ENCODE results near the gene CBFB.
A peak's percentile ranks its signal among the peaks of the same experiment; 100 is the strongest.
"Not testable (repeated sequence)": the region's sequence is repeated elsewhere in the genome, so short reads cannot be mapped to it uniquely, and the experiment has no call there.

Gene CBFB

DNA sequence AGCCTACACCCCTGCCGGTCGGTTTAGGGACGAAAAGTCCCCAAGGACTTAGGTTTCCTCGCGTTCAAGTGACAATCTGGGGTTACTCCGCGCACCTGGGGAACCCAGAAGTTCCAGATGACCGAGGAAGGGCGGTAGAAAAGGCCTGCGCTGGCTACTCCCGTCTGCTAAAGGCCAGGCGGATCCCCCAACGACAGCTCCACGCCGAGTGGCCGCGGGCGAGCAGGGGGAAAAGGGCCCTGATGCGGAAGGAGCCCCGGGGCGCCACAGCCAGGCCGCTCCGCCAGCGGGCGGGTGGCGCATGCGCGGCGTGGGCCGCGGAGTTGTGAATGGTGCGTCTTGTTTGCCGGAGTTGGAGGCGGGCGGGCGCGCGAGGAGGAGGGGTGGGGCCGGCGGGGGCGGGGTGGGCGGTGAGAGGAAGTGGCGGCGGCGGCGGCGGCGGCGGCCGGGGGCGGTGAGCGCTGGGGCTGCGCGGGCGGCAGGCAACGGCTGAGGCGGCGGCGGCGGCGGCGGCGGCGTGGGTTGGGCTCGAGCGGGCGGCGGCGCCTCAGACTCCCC lies at the start of gene CBFB:
Gene CBFB (plus strand): TSS at position 454 of the 558 bp plus-strand sequence. CDS start 259 bp downstream, outside the sequence.
- in situ Hi-C loops (cut with MboI; ENCODE audit: low sequenced_read_pairs) = no loop called here
- H3K36me3 ChIP-seq (replicated peaks) = peaks cover 17% of the 10 kb centered on the region
- DNase-seq (ENCODE audit: low spot score in 2 of 2) = peak; percentile 85 to 95
- peak within 1 kb of the TSS; percentile 68 for H3K4me3 ChIP-seq
- H3K4me1 ChIP-seq = peaks cover 8% of the 10 kb centered on the region
- no peaks in the 10 kb centered on the region for H3K27me3 ChIP-seq (ENCODE audit: low read depth)
- no peaks in the 10 kb centered on the region; the same call in 1 of the 2 replicates for H3K9me3 ChIP-seq

DNA sequence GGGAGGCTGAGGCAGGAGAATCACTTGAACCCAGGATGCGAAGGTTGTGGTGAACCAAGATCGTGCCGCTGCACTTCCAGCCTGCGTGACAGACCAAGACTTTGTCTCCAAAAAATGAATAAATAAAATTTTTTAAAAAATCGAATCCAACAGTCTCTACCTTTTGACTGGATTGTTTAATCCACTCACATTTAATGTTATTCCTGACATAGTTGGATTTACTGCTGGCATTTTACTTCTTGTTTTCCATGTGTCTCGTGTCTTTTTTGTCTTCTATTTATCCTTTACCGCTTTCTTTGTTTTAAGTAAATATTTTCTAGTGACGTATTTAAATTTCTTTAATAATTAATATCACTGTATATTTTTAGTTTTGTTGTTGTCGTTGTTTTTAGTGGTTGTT lies 45.9 kb upstream of the CBFB start:
- no peaks in the 10 kb centered on the region for H3K27me3 ChIP-seq (ENCODE audit: low read depth)
- H3K4me3 ChIP-seq = no peak overlapping the region
- DNase-seq (ENCODE audit: low spot score in 2 of 2) = peak in 1 of 2 experiments; percentile 1
- H3K4me1 ChIP-seq = no peaks in the 10 kb centered on the region
- in situ Hi-C loops (cut with MboI; ENCODE audit: low sequenced_read_pairs) = no loop called here
- no peaks in the 10 kb centered on the region for H3K9me3 ChIP-seq
- H3K36me3 ChIP-seq (replicated peaks) = no peaks in the 10 kb centered on the region

DNA sequence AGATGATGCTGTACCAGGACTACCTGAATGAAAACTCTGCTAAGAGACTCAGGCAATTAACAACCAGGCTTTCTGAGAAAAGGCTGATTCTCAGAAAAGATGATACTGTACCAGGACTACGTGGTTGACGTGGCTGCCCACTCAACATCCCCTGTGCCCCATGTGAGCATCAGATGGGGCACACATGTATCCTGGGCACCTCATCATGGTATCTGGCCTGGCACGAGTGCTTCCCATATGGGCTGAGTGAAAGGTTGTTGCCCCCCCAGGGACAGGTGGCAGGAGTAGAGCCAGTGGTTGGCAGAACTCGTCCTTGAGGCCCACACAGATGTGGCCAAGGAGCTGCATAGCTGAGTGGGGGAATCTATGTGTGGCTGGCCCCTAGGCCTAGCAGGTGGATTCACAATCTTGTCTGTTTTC lies 44.0 kb upstream of the CBFB start:
- Histone ChIP-seq H3K4me3 (no peak overlapping the region), H3K9me3 (no peaks in the 10 kb centered on the region), H3K36me3 (replicated peaks) (no peaks in the 10 kb centered on the region), H3K27me3 (ENCODE audit: low read depth) (no peaks in the 10 kb centered on the region), H3K4me1 (no peaks in the 10 kb centered on the region)
- in situ Hi-C loops (cut with MboI; ENCODE audit: low sequenced_read_pairs) = no loop called here
- DNase-seq (ENCODE audit: low spot score in 2 of 2) = no peak

DNA sequence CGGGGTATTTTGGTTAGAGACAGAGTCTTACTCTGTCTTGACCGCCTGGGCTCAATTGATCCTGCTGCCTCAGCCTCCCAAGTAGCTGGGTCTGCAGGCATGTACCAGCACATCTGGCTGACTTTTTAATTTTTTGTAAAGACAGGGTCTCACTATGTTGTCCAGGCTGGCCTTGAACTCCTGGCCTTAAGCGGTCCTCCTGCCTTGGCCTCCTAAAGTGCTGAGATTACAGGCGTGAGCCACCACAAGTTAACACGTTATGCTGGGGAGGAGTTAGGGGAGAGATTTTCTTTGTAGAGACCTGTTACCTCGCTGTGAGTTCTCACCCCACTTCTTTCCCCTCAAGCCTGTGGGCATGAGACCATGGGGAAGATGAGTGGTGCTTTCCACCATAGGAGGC lies 42.4 kb upstream of the CBFB start:
- Histone ChIP-seq H3K4me1 (no peaks in the 10 kb centered on the region), H3K9me3 (no peaks in the 10 kb centered on the region), H3K4me3 (no peak overlapping the region), H3K27me3 (ENCODE audit: low read depth) (no peaks in the 10 kb centered on the region), H3K36me3 (replicated peaks) (no peaks in the 10 kb centered on the region)
- no peak for DNase-seq (ENCODE audit: low spot score in 2 of 2)
- in situ Hi-C loops (cut with MboI; ENCODE audit: low sequenced_read_pairs) = no loop called here

DNA sequence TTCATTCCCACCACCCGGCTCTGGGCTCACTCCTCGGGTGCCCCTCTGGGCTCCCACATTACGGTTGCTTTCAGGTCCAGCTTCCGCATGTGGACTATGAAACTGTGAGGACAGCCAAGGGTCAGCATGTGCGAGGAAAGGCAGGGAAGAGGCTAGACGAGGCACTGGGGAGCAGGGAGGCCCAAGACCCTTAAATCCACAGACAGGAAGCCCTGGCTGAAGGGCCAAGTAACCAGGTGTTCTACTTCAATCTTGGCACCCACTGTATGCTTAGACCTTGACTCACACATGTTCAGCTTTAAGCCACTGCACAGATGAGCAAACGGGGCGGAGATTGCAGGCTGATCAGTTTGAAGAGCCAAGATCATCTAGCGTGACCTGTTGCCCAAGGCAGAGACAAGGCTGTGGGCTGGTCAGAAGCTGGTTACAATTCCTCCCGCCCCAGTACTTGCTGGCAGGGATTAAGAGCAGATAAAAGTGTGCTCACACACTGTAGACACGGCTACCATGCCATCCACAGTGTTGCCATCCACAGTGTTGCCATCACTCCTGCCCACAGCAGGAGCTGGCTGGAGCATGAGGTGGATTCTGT lies 40.7 kb upstream of the CBFB start, which contains the start of gene CES4A:
Gene CES4A (plus strand): TSS at position 393 of the 592 bp plus-strand sequence. CDS start 184 bp downstream, at position 577.
- no peaks in the 10 kb centered on the region for H3K36me3 ChIP-seq (replicated peaks)
- no peak for DNase-seq (ENCODE audit: low spot score in 2 of 2)
- in situ Hi-C loops (cut with MboI; ENCODE audit: low sequenced_read_pairs) = no loop called here
- no peaks in the 10 kb centered on the region for H3K9me3 ChIP-seq
- no peaks in the 10 kb centered on the region for H3K4me1 ChIP-seq
- H3K27me3 ChIP-seq (ENCODE audit: low read depth) = no peaks in the 10 kb centered on the region
- no peak within 1 kb of the TSS for H3K4me3 ChIP-seq

DNA sequence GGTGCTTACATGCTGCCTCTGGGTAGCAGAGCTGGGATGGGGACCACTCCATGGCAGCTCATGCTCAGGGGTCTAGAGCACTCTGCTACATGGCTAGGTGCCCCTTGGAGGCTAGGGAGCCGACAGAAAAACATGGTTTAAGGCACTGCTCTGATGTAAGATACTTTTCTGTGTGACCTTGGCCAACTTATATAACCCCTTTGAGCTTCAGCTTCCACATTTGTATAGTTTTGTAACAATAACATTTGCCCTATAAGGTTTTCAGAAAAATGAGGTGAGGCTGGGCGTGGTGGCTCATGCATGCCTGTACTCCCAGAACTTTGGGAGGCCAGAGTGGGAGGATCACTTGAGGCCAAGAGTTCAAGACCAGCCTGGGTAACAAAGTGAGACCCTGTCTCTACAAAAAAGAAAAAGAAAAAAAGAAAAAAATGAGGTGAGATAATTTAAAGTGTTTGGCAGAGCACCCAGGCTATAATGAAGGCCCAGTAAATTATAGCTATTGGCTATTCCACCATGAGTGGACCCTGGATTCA lies 37.3 kb upstream of the CBFB start:
- H3K4me3 ChIP-seq = no peak overlapping the region
- in situ Hi-C loops (cut with MboI; ENCODE audit: low sequenced_read_pairs) = no loop called here

DNA sequence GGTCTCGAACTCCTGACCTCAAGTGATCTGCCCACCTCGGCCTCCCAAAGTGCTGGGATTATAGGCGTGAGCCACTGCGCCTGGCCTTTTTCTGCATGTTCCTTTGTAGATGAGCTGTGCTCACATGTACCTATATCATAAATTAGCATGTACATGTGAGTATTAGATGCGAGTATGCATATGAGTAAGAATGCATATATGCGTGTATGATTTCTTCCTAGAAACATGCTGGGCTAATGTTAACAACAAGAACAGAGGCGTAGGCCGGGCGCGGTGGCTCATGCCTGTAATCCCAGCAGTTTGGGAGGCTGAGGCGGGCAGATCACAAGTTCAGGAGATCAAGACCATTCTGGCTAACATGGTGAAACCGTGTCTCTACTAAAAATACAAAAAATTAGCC lies 35.4 kb upstream of the CBFB start:
- DNase-seq (ENCODE audit: low spot score in 2 of 2); H3K4me3 ChIP-seq; H3K4me1 ChIP-seq; H3K27me3 ChIP-seq (ENCODE audit: low read depth); H3K36me3 ChIP-seq (replicated peaks); in situ Hi-C loops (cut with MboI; ENCODE audit: low sequenced_read_pairs); H3K9me3 ChIP-seq: not testable (repeated sequence)

More for the DNA sequence above, 37.3 kb upstream of the CBFB start:
- H3K27me3 ChIP-seq (ENCODE audit: low read depth) = no peaks in the 10 kb centered on the region
- H3K36me3 ChIP-seq (replicated peaks) = no peaks in the 10 kb centered on the region
- no peak for DNase-seq (ENCODE audit: low spot score in 2 of 2)
- H3K9me3 ChIP-seq = no peaks in the 10 kb centered on the region
- no peaks in the 10 kb centered on the region for H3K4me1 ChIP-seq

DNA sequence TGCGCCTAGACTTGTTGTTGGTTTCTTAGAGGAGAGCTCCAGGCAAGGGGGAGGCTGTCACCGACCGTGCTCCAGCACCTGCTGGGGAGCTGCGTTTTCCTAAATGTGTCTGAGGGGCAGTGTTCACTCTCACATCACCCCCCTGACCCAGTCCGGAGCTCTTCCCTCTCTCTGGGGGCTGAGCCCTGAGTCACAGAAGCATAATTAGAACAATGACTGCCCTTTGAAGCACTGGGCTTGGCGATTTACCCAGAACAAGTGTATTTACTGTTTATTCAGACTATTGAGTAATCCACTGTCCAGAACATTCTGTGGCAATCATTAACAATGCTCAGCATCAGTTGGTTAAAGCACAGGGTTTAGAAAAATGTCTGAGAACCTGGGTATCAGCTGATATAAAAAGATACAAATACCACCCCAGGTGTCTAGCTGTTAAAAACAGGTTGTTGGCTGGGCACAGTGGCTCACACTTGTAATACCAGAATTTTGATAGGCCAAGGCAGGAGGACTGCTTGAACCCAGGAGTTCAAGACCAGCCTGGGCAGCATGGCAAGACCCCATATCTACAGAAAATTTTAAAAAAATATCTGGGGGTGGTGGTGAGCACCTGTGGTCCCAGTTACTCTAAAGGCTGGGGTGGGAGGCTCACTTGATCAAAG lies 32.5 kb upstream of the CBFB start:
- no peaks in the 10 kb centered on the region for H3K4me1 ChIP-seq
- in situ Hi-C loops (cut with MboI; ENCODE audit: low sequenced_read_pairs) = no loop called here
- no peak for DNase-seq (ENCODE audit: low spot score in 2 of 2)
- H3K27me3 ChIP-seq (ENCODE audit: low read depth) = no peaks in the 10 kb centered on the region
- H3K9me3 ChIP-seq = no peaks in the 10 kb centered on the region
- H3K36me3 ChIP-seq (replicated peaks) = no peaks in the 10 kb centered on the region
- H3K4me3 ChIP-seq = no peak overlapping the region

DNA sequence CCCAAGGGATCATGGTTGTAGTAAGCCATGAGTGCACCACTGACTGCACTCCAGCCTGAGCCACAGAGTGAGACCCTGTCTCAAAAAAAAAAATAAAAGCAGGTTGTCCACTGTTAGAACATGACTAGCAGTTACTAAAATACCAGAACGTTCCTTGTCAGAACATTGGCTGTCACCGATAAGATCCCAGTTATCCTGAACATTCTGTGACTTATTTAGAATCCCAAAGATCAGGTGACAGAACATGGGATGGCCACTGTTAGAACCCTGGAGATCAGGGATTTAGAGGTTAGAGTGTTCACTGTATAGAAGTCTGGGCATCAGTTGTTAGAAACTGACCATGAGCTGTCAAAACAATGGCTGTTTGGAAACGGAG lies 32.0 kb upstream of the CBFB start:
- DNase-seq (ENCODE audit: low spot score in 2 of 2) = no peak
- in situ Hi-C loops (cut with MboI; ENCODE audit: low sequenced_read_pairs) = no loop called here
- Histone ChIP-seq H3K36me3 (replicated peaks) (no peaks in the 10 kb centered on the region), H3K4me3 (no peak overlapping the region), H3K27me3 (ENCODE audit: low read depth) (no peaks in the 10 kb centered on the region), H3K4me1 (no peaks in the 10 kb centered on the region), H3K9me3 (no peaks in the 10 kb centered on the region)

DNA sequence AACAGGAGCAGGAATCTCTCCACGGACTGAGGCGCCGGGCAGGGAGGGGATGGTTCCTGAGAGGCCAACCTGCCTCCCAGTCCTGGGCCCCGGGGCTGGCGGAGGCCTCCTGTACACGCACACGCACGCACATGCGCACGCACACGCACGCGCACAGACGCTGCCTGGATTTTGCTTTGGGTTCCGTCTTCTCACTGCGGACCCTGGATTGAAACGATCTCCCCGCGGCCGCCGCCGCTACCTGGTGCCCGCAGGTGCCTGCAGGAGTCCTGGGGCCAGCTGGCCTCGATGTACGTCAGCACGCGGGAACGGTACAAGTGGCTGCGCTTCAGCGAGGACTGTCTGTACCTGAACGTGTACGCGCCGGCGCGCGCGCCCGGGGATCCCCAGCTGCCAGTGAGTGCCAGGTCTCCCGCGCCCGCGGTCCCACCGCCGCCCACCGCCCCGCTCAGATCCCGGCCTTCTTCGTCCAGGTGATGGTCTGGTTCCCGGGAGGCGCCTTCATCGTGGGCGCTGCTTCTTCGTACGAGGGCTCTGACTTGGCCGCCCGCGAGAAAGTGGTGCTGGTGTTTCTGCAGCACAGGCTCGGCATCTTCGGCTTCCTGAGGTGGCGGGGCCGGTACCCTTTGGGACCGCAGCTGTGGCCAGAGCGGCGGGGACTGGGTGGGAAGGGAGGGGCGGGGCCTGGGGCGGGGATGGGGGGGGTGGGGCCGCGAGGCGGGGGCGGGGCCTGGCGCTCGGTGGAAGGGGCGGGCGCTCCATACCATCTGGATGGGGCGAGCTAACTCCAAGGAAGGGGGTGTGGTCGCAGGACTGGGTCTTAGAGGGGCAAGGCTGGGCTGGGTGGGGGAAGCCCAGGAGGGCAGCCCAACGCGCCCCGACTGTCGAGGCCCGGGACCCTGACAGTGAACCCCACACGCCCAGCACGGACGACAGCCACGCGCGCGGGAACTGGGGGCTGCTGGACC lies 28.3 kb upstream of the CBFB start:
- DNase-seq (ENCODE audit: low spot score in 2 of 2) = peak; percentile 18 to 72
- H3K9me3 ChIP-seq = no peaks in the 10 kb centered on the region
- no peaks in the 10 kb centered on the region for H3K36me3 ChIP-seq (replicated peaks)
- H3K27me3 ChIP-seq (ENCODE audit: low read depth) = no peaks in the 10 kb centered on the region; the same call in 1 of the 2 replicates
- peak overlapping the region; percentile 18 for H3K4me3 ChIP-seq
- in situ Hi-C loops (cut with MboI; ENCODE audit: low sequenced_read_pairs) = no loop called here
- no peaks in the 10 kb centered on the region for H3K4me1 ChIP-seq

DNA sequence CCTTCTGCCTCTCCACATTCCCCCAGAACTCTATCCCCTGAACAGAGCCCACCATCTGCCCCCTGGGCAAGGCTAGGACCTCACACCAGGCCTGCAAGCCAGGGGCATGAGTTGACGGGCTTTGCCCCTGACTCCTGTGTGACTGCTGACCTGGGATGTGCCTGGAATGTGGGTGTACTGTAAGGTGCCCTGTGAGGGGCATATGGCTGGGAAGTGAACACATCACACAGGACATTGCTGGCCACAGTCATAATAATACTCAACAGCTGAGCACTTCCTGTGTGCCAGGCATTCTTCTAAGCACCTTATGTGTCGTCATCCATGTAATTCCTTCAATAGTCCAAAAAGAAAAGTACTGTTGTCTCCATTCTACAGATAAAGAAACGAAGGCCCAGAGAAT lies 27.2 kb upstream of the CBFB start:
- Histone ChIP-seq H3K4me3 (no peak overlapping the region), H3K27me3 (ENCODE audit: low read depth) (no peaks in the 10 kb centered on the region; the same call in 1 of the 2 replicates), H3K9me3 (no peaks in the 10 kb centered on the region), H3K36me3 (replicated peaks) (no peaks in the 10 kb centered on the region), H3K4me1 (no peaks in the 10 kb centered on the region)
- DNase-seq (ENCODE audit: low spot score in 2 of 2) = no peak
- in situ Hi-C loops (cut with MboI; ENCODE audit: low sequenced_read_pairs) = no loop called here

DNA sequence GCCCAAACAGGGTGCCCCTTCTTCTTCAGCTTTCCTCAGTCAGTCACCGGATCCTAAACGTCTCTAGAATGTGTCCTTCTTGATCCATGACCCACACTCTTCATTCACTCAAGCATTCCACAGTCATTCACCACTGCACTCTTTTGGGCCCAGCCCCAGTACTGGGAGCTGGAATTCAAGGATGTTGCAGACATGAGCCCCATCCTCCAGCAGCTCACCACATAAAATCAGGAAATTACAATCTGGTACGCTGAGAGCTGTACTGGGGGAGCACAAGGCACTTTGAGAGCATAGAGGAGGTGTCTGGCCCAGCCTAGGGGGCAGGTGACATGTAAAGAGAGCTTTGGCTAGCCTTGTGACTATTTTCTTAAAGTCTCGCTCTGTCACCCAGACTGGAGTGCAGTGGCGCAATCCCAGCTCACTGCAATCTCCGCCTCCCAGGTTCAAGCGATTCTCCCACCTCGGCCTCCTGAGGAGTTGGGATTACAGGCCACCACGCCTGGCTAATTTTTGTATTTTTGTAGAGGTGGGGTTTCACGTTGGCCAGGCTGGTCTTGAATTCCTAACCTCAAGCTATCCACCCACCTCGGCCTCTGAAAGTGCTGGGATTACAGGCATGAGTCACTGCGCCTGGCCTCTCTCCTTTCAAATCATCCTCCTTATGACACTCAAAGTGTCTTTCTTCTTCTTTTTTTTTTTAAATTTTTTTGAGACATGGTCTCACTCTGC lies 21.9 kb upstream of the CBFB start:
- in situ Hi-C loops (cut with MboI; ENCODE audit: low sequenced_read_pairs) = no loop called here
- H3K36me3 ChIP-seq (replicated peaks) = no peaks in the 10 kb centered on the region
- H3K4me1 ChIP-seq = no peaks in the 10 kb centered on the region
- H3K27me3 ChIP-seq (ENCODE audit: low read depth) = no peaks in the 10 kb centered on the region; the same call in 1 of the 2 replicates
- H3K4me3 ChIP-seq = no peak overlapping the region
- no peaks in the 10 kb centered on the region for H3K9me3 ChIP-seq
- DNase-seq (ENCODE audit: low spot score in 2 of 2) = no peak

DNA sequence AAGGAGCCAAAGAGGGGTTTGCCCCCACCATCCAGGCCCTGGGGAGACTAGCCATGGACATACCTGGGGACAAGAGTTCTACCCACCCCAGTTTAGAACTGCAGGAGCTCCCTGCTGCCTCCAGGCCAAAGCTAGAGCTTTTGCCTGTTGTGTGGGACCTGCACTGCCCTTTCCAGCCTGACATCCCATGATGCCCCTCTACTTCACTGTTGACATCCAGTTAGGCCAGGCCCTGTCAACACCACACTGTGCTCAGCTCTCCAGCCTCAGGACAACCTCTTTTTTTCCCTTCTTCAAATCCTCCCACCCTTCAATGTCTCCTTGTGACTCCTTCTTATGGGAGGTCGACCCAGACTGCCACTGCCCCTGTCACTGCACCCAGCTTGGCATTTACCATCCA lies 19.8 kb upstream of the CBFB start:
- Histone ChIP-seq H3K4me1 (peaks cover under 1% of the 10 kb centered on the region; the same call in 1 of the 2 replicates), H3K9me3 (no peaks in the 10 kb centered on the region), H3K27me3 (ENCODE audit: low read depth) (no peaks in the 10 kb centered on the region), H3K36me3 (replicated peaks) (no peaks in the 10 kb centered on the region), H3K4me3 (no peak overlapping the region)
- in situ Hi-C loops (cut with MboI; ENCODE audit: low sequenced_read_pairs) = no loop called here
- no peak for DNase-seq (ENCODE audit: low spot score in 2 of 2)

Measured in HAP-1 (cell line).